GM21423 (cell line): ENCODE results near the gene LRRC25.
"Not testable (repeated sequence)": the region's sequence is repeated elsewhere in the genome, so short reads cannot be mapped to it uniquely, and the experiment has no call there.

ENCODE experiments used
- ATAC-seq: cut with Tn5 transposase; IDR thresholded peaks from one replicate; pipeline ENCODE4 v1.9.1; 2021; ENCODE audit warnings: mild to moderate bottlenecking, moderate library complexity; ENCODE audit not compliant: unreplicated experiment

LRRC25 gene

GRCh38 chr19:18380843-18381242, 16.6 kb downstream of the LRRC25 start:
- ATAC-seq, result no peak

- ATAC-seq, result no peak
These were observed 17.3 kb downstream of the LRRC25 start for GRCh38 chr19:18379803-18380747.

- ATAC-seq, result no peak
These were observed 20.4 kb downstream of the LRRC25 start for GRCh38 chr19:18377026-18377425.

- ATAC-seq, result peak; percentile 81
These were observed 23.4 kb downstream of the LRRC25 start for GRCh38 chr19:18373892-18374629.

- no peak for ATAC-seq
These were observed 24.0 kb downstream of the LRRC25 start for GRCh38 chr19:18373407-18373891.

- ATAC-seq, result no peak
These were observed 28.8 kb downstream of the LRRC25 start for GRCh38 chr19:18368504-18369222.

- ATAC-seq, result no peak
These were observed 31.4 kb downstream of the LRRC25 start for GRCh38 chr19:18366021-18366435.

GRCh38 chr19:18364826-18365528, 32.4 kb downstream of the LRRC25 start:
- ATAC-seq, result no peak

- not testable (repeated sequence) for ATAC-seq
These were observed 33.1 kb downstream of the LRRC25 start for GRCh38 chr19:18364277-18364825.

GRCh38 chr19:18363787-18364186, 33.6 kb downstream of the LRRC25 start:
- no peak for ATAC-seq

- ATAC-seq, result no peak
These were observed 34.4 kb downstream of the LRRC25 start for GRCh38 chr19:18362934-18363542.

- no peak for ATAC-seq
These were observed 35.8 kb downstream of the LRRC25 start for GRCh38 chr19:18361646-18362045.

- no peak for ATAC-seq
These were observed 40.4 kb downstream of the LRRC25 start for GRCh38 chr19:18357041-18357440.

GRCh38 chr19:18354743-18355142, 42.7 kb downstream of the LRRC25 start:
- ATAC-seq, result not testable (repeated sequence)

- no peak for ATAC-seq
These were observed 43.9 kb downstream of the LRRC25 start for GRCh38 chr19:18353378-18354005.

- no peak for ATAC-seq
These were observed 45.9 kb downstream of the LRRC25 start for GRCh38 chr19:18351544-18351943.

- ATAC-seq, result no peak
These were observed 46.9 kb downstream of the LRRC25 start for GRCh38 chr19:18350490-18350889.

GRCh38 chr19:18349524-18350128, 47.8 kb downstream of the LRRC25 start:
- ATAC-seq, result no peak

- ATAC-seq, result not testable (repeated sequence)
These were observed 48.5 kb downstream of the LRRC25 start for GRCh38 chr19:18348818-18349339.
